HepG2 (cell line): ENCODE measurements around the gene SLC38A1. TPM values are rescaled to one million over a fixed set of nuclear protein-coding genes. Genes with fewer than 3 reads are reported as not detected.

Experiments
- FOXA1 ChIP-seq, 2 experiments: fragments of 450-650 bp in 1 of 2; sonication (generic) in 1 of 2; formaldehyde crosslinking in 1 of 2; IDR thresholded peaks; 2 replicates each; pipeline versions ENCODE4 v1.4.0 to v1.6.1; 2016 to 2020; ENCODE audit warnings: missing genetic modification reagents in 1 of 2
- HIVEP1 ChIP-seq: sonication (generic); formaldehyde crosslinking; IDR thresholded peaks from 2 replicates; pipeline ENCODE4 v1.4.0; 2020; ENCODE audit warnings: mild to moderate bottlenecking, missing genetic modification reagents
- HMG20A ChIP-seq: IDR thresholded peaks from 2 replicates; pipeline ENCODE4 v1.6.1; 2016; ENCODE audit warnings: borderline replicate concordance
- HNF4G ChIP-seq, 2 experiments: sonication (generic) in 1 of 2; formaldehyde crosslinking in 1 of 2; IDR thresholded peaks; 2 replicates each; pipeline versions ENCODE4 v1.4.0 to v1.6.1; 2011 to 2020; ENCODE audit warnings: borderline replicate concordance in 2 of 2, low read depth in 2 of 2, mild to moderate bottlenecking in 2 of 2, low read length in 1 of 2, missing genetic modification reagents in 1 of 2, moderate library complexity in 1 of 2
- NFE2L2 ChIP-seq: fragments of 150-350 bp; IDR thresholded peaks from 2 replicates; pipeline ENCODE4 v1.6.1; 2014; ENCODE audit warnings: low read length
- RBAK ChIP-seq: sonication (generic); formaldehyde crosslinking; IDR thresholded peaks from 2 replicates; pipeline ENCODE4 v1.5.1; 2020; ENCODE audit warnings: mild to moderate bottlenecking, missing genetic modification reagents
- TMF1 ChIP-seq: sonication (generic); formaldehyde crosslinking; IDR thresholded peaks from 2 replicates; pipeline ENCODE4 v1.8.1; 2022; ENCODE audit warnings: low read depth, missing genetic modification reagents
- ZNF121 ChIP-seq: sonication (generic); formaldehyde crosslinking; IDR thresholded peaks from 2 replicates; pipeline ENCODE4 v1.5.0; 2020; ENCODE audit warnings: mild to moderate bottlenecking, missing genetic modification reagents
- ZNF431 ChIP-seq: sonication (generic); formaldehyde crosslinking; IDR thresholded peaks from 2 replicates; pipeline ENCODE4 v1.9.0; 2022; ENCODE audit warnings: missing genetic modification reagents, low read depth, mild to moderate bottlenecking, borderline replicate concordance
- ZNF557 ChIP-seq: sonication (generic); formaldehyde crosslinking; IDR thresholded peaks from 2 replicates; pipeline ENCODE4 v1.4.0; 2020; ENCODE audit warnings: missing genetic modification reagents
- ZNF678 ChIP-seq: sonication (generic); formaldehyde crosslinking; IDR thresholded peaks from 2 replicates; pipeline ENCODE4 v1.4.0; 2020; ENCODE audit warnings: mild to moderate bottlenecking, missing genetic modification reagents
- ZNF781 ChIP-seq: sonication (generic); formaldehyde crosslinking; IDR thresholded peaks from 2 replicates; pipeline ENCODE4 v1.5.1; 2020; ENCODE audit warnings: borderline replicate concordance, mild to moderate bottlenecking, missing genetic modification reagents; ENCODE audit errors: not compliant biosample characterization
- polyA plus RNA-seq, 8 experiments: library from polyadenylated mRNA; depleted of rRNA in 3 of 8; stranded (reverse) in 7 of 8; unstranded in 1 of 8; fragments of >200 nt; fragmentation: Illumina TruSeq in 4 of 8; extraction: Trizol in 4 of 8; gene quantifications; 2 replicates each; pipeline versions ENCODE4 v1.2.1 to v1.2.3, GENCODE V29; 2011 to 2016; ENCODE audit warnings: low read depth in 4 of 8, missing spikeins in 1 of 8, mixed read lengths in 1 of 8; ENCODE audit not compliant: insufficient read depth in 1 of 8
- total RNA-seq, 5 experiments: library from RNA; depleted of rRNA; stranded (reverse); fragments of >200 nt; fragmentation: Illumina TruSeq; extraction: Trizol; gene quantifications; 2 replicates each; pipeline ENCODE4 v1.2.3, GENCODE V29; 2016; ENCODE audit warnings: low read depth in 1 of 5
- TF ChIP-seq, protein P1 (sequence below): sonication (generic); formaldehyde crosslinking; IDR thresholded peaks from 2 replicates; pipeline ENCODE4 v1.5.0; 2020; ENCODE audit warnings: missing genetic modification reagents
- TF ChIP-seq, protein P2 (sequence below): sonication (generic); formaldehyde crosslinking; conservative IDR thresholded peaks from 2 replicates; pipeline ENCODE4 v1.8.0; 2022; ENCODE audit warnings: missing genetic modification reagents
- TF ChIP-seq, protein P3 (sequence below): sonication (generic); formaldehyde crosslinking; IDR thresholded peaks from 2 replicates; pipeline ENCODE4 v1.5.1; 2020; ENCODE audit warnings: mild to moderate bottlenecking, missing genetic modification reagents, borderline replicate concordance
- TF ChIP-seq, protein P4 (sequence below): sonication (generic); formaldehyde crosslinking; IDR thresholded peaks from 2 replicates; pipeline ENCODE4 v1.8.1; 2022; ENCODE audit warnings: mild to moderate bottlenecking, missing genetic modification reagents
- TF ChIP-seq, protein P5 (sequence below): sonication (generic); formaldehyde crosslinking; IDR thresholded peaks from 2 replicates; pipeline ENCODE4 v1.5.0; 2020; ENCODE audit warnings: mild to moderate bottlenecking, missing genetic modification reagents
- TF ChIP-seq, protein P6 (sequence below): sonication (generic); formaldehyde crosslinking; IDR thresholded peaks from 2 replicates; pipeline ENCODE4 v1.8.0; 2022; ENCODE audit warnings: mild to moderate bottlenecking, missing genetic modification reagents, moderate library complexity

Gene SLC38A1
- total and polyA plus RNA-seq, 2 of the 13 experiments (the other 11 are each of a cell fraction or from before 2014, with no cell fraction given), result 47.0 to 50.6 TPM

DNA sequence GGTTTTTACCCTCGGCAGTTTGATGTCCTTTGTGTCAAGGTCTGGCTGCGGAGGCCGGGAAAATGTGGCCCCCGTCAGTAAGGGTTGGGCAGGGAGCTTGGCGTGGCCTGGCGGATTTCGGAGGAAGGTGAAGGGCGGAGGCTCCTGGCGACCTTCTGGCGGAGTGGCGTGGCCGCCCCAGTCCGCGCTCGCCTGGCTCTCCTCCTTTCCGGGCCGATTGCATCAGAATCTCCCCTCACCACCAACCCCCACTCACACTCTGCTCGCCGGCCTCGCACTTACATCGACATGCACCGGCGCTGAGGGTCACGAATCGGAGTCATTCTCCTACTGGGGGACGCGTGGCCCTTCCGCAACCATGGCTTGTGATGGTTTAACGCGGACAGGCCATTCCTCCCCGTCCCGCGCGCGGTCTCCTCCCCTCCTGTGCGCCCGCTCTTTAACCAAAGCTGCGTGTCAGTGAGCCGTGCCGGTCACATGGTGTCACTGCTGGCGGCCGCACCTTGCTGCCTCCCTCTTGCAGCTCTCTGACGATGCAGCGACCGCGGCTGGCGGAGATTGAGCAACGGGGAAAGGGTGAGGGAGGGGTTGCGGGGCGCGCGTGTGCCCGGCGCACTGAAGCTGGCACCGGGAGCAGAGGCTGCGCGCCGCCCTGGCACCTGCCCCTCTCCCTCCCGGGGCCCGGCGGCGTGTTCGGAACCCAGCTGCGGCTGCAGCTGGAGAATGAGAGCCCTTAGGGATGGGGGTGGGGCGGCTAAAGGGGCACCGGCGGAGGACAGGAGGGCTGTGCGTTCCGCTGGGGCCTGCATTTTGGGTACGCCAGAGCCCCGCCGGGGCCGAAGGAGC lies at the start of gene SLC38A1 (continued):
- TF ChIP-seq NFE2L2, result no peak
- TF ChIP-seq HMG20A (CRISPR knock-in tag), result no peak
- no peak for TF ChIP-seq RBAK (CRISPR knock-in tag)
- TF ChIP-seq HIVEP1 (CRISPR knock-in tag), result peak; percentile 80; the same call in 1 of the 2 replicates
- TF ChIP-seq, protein P1, sequence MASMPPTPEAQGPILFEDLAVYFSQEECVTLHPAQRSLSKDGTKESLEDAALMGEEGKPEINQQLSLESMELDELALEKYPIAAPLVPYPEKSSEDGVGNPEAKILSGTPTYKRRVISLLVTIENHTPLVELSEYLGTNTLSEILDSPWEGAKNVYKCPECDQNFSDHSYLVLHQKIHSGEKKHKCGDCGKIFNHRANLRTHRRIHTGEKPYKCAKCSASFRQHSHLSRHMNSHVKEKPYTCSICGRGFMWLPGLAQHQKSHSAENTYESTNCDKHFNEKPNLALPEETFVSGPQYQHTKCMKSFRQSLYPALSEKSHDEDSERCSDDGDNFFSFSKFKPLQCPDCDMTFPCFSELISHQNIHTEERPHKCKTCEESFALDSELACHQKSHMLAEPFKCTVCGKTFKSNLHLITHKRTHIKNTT (CRISPR knock-in tag), result no peak
- TF ChIP-seq, protein P2, sequence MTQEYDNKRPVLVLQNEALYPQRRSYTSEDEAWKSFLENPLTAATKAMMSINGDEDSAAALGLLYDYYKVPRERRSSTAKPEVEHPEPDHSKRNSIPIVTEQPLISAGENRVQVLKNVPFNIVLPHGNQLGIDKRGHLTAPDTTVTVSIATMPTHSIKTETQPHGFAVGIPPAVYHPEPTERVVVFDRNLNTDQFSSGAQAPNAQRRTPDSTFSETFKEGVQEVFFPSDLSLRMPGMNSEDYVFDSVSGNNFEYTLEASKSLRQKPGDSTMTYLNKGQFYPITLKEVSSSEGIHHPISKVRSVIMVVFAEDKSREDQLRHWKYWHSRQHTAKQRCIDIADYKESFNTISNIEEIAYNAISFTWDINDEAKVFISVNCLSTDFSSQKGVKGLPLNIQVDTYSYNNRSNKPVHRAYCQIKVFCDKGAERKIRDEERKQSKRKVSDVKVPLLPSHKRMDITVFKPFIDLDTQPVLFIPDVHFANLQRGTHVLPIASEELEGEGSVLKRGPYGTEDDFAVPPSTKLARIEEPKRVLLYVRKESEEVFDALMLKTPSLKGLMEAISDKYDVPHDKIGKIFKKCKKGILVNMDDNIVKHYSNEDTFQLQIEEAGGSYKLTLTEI (CRISPR knock-in tag), result no peak
- TF ChIP-seq, protein P3, sequence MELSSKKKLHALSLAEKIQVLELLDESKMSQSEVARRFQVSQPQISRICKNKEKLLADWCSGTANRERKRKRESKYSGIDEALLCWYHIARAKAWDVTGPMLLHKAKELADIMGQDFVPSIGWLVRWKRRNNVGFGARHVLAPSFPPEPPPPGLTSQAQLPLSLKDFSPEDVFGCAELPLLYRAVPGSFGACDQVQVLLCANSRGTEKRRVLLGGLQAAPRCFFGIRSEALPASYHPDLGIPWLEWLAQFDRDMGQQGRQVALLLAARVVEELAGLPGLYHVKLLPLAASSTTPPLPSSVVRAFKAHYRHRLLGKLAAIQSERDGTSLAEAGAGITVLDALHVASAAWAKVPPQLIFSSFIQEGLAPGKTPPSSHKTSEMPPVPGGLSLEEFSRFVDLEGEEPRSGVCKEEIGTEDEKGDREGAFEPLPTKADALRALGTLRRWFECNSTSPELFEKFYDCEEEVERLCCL (CRISPR knock-in tag), result peak; percentile 89; the same call in 1 of the 2 replicates
- TF ChIP-seq, protein P4, sequence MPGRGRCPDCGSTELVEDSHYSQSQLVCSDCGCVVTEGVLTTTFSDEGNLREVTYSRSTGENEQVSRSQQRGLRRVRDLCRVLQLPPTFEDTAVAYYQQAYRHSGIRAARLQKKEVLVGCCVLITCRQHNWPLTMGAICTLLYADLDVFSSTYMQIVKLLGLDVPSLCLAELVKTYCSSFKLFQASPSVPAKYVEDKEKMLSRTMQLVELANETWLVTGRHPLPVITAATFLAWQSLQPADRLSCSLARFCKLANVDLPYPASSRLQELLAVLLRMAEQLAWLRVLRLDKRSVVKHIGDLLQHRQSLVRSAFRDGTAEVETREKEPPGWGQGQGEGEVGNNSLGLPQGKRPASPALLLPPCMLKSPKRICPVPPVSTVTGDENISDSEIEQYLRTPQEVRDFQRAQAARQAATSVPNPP (CRISPR knock-in tag), result peak; percentile 85
- peak; percentile 98 for TF ChIP-seq ZNF781 (CRISPR knock-in tag)
- TF ChIP-seq FOXA1 (IDR thresholded peaks at IDR 0.05), result no peak
- no peak; the same call in 1 of the 2 replicates for TF ChIP-seq FOXA1 (CRISPR knock-in tag; IDR thresholded peaks at IDR 0.05)
- TF ChIP-seq, protein P5, sequence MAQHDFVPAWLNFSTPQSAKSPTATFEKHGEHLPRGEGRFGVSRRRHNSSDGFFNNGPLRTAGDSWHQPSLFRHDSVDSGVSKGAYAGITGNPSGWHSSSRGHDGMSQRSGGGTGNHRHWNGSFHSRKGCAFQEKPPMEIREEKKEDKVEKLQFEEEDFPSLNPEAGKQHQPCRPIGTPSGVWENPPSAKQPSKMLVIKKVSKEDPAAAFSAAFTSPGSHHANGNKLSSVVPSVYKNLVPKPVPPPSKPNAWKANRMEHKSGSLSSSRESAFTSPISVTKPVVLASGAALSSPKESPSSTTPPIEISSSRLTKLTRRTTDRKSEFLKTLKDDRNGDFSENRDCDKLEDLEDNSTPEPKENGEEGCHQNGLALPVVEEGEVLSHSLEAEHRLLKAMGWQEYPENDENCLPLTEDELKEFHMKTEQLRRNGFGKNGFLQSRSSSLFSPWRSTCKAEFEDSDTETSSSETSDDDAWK (CRISPR knock-in tag), result no peak
- TF ChIP-seq, protein P6, sequence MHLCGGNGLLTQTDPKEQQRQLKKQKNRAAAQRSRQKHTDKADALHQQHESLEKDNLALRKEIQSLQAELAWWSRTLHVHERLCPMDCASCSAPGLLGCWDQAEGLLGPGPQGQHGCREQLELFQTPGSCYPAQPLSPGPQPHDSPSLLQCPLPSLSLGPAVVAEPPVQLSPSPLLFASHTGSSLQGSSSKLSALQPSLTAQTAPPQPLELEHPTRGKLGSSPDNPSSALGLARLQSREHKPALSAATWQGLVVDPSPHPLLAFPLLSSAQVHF (CRISPR knock-in tag), result peak; percentile 80
- peak; percentile 62 for TF ChIP-seq ZNF121 (CRISPR knock-in tag)
- peak; percentile 90 for TF ChIP-seq TMF1 (CRISPR knock-in tag)
- no peak for TF ChIP-seq HNF4G (IDR thresholded peaks at IDR 0.05; ENCODE audit: borderline replicate concordance, low read depth, low read length)
- peak; percentile 77 for TF ChIP-seq HNF4G (CRISPR knock-in tag; IDR thresholded peaks at IDR 0.05; ENCODE audit: borderline replicate concordance, low read depth)
- TF ChIP-seq ZNF557 (CRISPR knock-in tag), result peak; percentile 80; the same call in 1 of the 2 replicates
- TF ChIP-seq ZNF678 (CRISPR knock-in tag), result peak; percentile 92
- peak; percentile 76 for TF ChIP-seq ZNF431 (CRISPR knock-in tag)
